ENCODE data around the gene CBX5. TPM values are rescaled to one million over a fixed set of nuclear protein-coding genes. Genes with fewer than 3 reads are reported as not detected.

CBX5 gene
- total RNA-seq, 1 experiment from 2014 or later, result 41.0 TPM

- H3K9ac ChIP-seq (ENCODE audit: low read length), result no peak overlapping the region
- H3K4me2 ChIP-seq (ENCODE audit: low read depth, low read length, poor library complexity, severe bottlenecking), result no peak overlapping the region
- H2AFZ ChIP-seq (ENCODE audit: low read length), result no peak overlapping the region
- H3K9me3 ChIP-seq (ENCODE audit: low read length), result no peaks in the 10 kb centered on the region
- DNase-seq, result no peak
- H3K9me2 ChIP-seq (replicated peaks; ENCODE audit: insufficient read depth, low read length), result no peaks in the 10 kb centered on the region
- H3K4me1 ChIP-seq (ENCODE audit: low read length), result no peaks in the 10 kb centered on the region
- H3K4me3 ChIP-seq (ENCODE audit: low read length), result no peak overlapping the region
- H3K27ac ChIP-seq (ENCODE audit: low read length), result no peak overlapping the region
- H3K79me2 ChIP-seq (ENCODE audit: low read length), result no peaks in the 10 kb centered on the region
- H4K20me1 ChIP-seq (ENCODE audit: insufficient read depth, low read depth, low read length), result 0 out of 2 replicates have a peak, but pooled peaks cover 9% of the 10 kb centered on the region
- no peaks in the 10 kb centered on the region for H3K27me3 ChIP-seq (ENCODE audit: low read length)
- H3K36me3 ChIP-seq (ENCODE audit: insufficient read depth, low read length), result no peaks in the 10 kb centered on the region
Observed at GRCh38 chr12:54182086-54182485, 97.8 kb downstream of the CBX5 start.

Small RNA genes within 50 kb of the gene (small RNA-seq; reads per million reads assigned to genes)
- gene RN7SL390P (not detected), gene RNU6-950P (not detected)

Other genes with a start within 250 kb of the CBX5 start
- not detected in 2 replicates for gene HOXC5, start 247.1 kb downstream of the CBX5 start, total RNA-seq (2014; rRNA removed; shearing (Covaris generic); ENCODE audit: low replicate concordance)
- 7.3 and 9.7 TPM in 2 replicates for gene HOXC4, start 226.3 kb downstream of the CBX5 start, total RNA-seq (2014; rRNA removed; shearing (Covaris generic); ENCODE audit: low replicate concordance)
- 39.8 and 43.3 TPM in 2 replicates for gene SMUG1, start 91.1 kb downstream of the CBX5 start, total RNA-seq (2014; rRNA removed; shearing (Covaris generic); ENCODE audit: low replicate concordance)
- gene HNRNPA1, start 604 bp upstream of the CBX5 start, total RNA-seq (2014; rRNA removed; shearing (Covaris generic); ENCODE audit: low replicate concordance), result 249 and 260 TPM in 2 replicates
- not detected in 2 replicates for gene NFE2, start 20.9 kb upstream of the CBX5 start, total RNA-seq (2014; rRNA removed; shearing (Covaris generic); ENCODE audit: low replicate concordance)
- 103 and 164 TPM in 2 replicates for gene COPZ1, start 45.0 kb upstream of the CBX5 start, total RNA-seq (2014; rRNA removed; shearing (Covaris generic); ENCODE audit: low replicate concordance)
- 0.29 TPM in 1 of 2 replicates, not detected in the other for gene GPR84, start 84.4 kb upstream of the CBX5 start, total RNA-seq (2014; rRNA removed; shearing (Covaris generic); ENCODE audit: low replicate concordance)
- 4.1 and 12.2 TPM in 2 replicates for gene ZNF385A, start 104.6 kb upstream of the CBX5 start, total RNA-seq (2014; rRNA removed; shearing (Covaris generic); ENCODE audit: low replicate concordance)
- gene ITGA5, start 139.1 kb upstream of the CBX5 start, total RNA-seq (2014; rRNA removed; shearing (Covaris generic); ENCODE audit: low replicate concordance), result not detected in 2 replicates
- gene GTSF1, start 193.5 kb upstream of the CBX5 start, total RNA-seq (2014; rRNA removed; shearing (Covaris generic); ENCODE audit: low replicate concordance), result 80.4 and 119 TPM in 2 replicates
- 97.8 and 283 TPM in 2 replicates for gene NCKAP1L, start 217.6 kb upstream of the CBX5 start, total RNA-seq (2014; rRNA removed; shearing (Covaris generic); ENCODE audit: low replicate concordance)

All from Karpas-422 (cell line).